ENCODE results near the gene DSG2.

Gene DSG2

DNA sequence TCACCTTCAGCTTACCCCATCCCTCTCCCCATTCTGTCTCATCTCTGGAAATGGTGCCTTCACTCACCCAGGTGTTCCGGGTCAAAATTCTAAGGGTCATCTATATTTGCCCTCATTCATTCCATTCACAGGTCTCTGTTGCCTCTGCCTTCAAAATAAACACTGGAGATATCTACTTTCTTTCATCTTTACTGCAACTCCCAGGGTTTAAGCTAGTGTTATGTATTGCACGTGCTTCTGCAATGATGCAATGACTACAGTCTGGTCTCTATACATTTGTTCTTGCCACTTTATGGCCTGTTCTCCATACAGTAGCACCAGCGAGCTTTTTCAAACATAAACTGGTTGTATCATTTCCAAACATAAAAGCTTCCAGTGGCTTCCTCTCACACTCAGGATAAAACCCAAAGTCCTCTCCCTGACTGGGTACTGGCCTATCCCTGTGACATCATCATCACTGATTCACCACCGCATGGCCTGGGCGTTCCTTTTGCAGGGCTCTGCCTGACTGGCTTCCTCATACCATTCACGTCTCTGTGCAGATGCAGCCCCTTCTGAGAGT lies 14.3 kb downstream of the DSG2 start (continued):
- no peak for TF ChIP-seq TCF4 (CRISPR knock-in tag; IDR thresholded peaks at IDR 0.05; ENCODE audit: borderline replicate concordance)
- TF ChIP-seq TOX (CRISPR knock-in tag; IDR thresholded peaks at IDR 0.05; ENCODE audit: borderline replicate concordance), result no peak
- TF ChIP-seq GLIS3 (CRISPR knock-in tag; IDR thresholded peaks at IDR 0.05), result no peak
- no peak for TF ChIP-seq ISL1 (CRISPR knock-in tag; IDR thresholded peaks at IDR 0.05)
- TF ChIP-seq RARB (CRISPR knock-in tag; IDR thresholded peaks at IDR 0.05), result no peak
- no peak for TF ChIP-seq POU6F1 (CRISPR knock-in tag; IDR thresholded peaks at IDR 0.05; ENCODE audit: borderline replicate concordance, low read depth)
- TF ChIP-seq ZNF8 (CRISPR knock-in tag; IDR thresholded peaks at IDR 0.05), result no peak
- no peak for TF ChIP-seq PPARA (CRISPR knock-in tag; IDR thresholded peaks at IDR 0.05; ENCODE audit: borderline replicate concordance)

GRCh38 chr18:31513189-31513935 lies 15.4 kb downstream of the DSG2 start:
- no peak; the same call in 1 of the 3 replicates for ATAC-seq
- TF ChIP-seq ZFP30 (CRISPR knock-in tag; IDR thresholded peaks at IDR 0.05) (no peak), RARB (CRISPR knock-in tag; IDR thresholded peaks at IDR 0.05) (no peak), OSR1 (CRISPR knock-in tag; IDR thresholded peaks at IDR 0.05) (no peak), ESRRG (CRISPR knock-in tag; IDR thresholded peaks at IDR 0.05) (no peak), POU6F1 (CRISPR knock-in tag; IDR thresholded peaks at IDR 0.05; ENCODE audit: borderline replicate concordance, low read depth) (no peak), TCF4 (CRISPR knock-in tag; IDR thresholded peaks at IDR 0.05; ENCODE audit: borderline replicate concordance) (no peak), SNAI2 (CRISPR knock-in tag; IDR thresholded peaks at IDR 0.05) (no peak), TSHZ2 (CRISPR knock-in tag; IDR thresholded peaks at IDR 0.05) (no peak), ZFP3 (CRISPR knock-in tag; IDR thresholded peaks at IDR 0.05) (no peak), ZNF565 (CRISPR knock-in tag; conservative IDR thresholded peaks at IDR 0.05; ENCODE audit: low read depth) (no peak), BACH2 (CRISPR knock-in tag; IDR thresholded peaks at IDR 0.05; ENCODE audit: borderline replicate concordance) (no peak), CSRNP3 (CRISPR knock-in tag; IDR thresholded peaks at IDR 0.05) (no peak), ISL1 (CRISPR knock-in tag; IDR thresholded peaks at IDR 0.05) (no peak), PPARA (CRISPR knock-in tag; IDR thresholded peaks at IDR 0.05; ENCODE audit: borderline replicate concordance) (no peak), ZNF70 (CRISPR knock-in tag; IDR thresholded peaks at IDR 0.05) (no peak)
- TF ChIP-seq, protein P1, sequence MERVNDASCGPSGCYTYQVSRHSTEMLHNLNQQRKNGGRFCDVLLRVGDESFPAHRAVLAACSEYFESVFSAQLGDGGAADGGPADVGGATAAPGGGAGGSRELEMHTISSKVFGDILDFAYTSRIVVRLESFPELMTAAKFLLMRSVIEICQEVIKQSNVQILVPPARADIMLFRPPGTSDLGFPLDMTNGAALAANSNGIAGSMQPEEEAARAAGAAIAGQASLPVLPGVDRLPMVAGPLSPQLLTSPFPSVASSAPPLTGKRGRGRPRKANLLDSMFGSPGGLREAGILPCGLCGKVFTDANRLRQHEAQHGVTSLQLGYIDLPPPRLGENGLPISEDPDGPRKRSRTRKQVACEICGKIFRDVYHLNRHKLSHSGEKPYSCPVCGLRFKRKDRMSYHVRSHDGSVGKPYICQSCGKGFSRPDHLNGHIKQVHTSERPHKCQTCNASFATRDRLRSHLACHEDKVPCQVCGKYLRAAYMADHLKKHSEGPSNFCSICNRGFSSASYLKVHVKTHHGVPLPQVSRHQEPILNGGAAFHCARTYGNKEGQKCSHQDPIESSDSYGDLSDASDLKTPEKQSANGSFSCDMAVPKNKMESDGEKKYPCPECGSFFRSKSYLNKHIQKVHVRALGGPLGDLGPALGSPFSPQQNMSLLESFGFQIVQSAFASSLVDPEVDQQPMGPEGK (CRISPR knock-in tag; IDR thresholded peaks at IDR 0.05; ENCODE audit: borderline replicate concordance), result no peak
- TF ChIP-seq, protein P2, sequence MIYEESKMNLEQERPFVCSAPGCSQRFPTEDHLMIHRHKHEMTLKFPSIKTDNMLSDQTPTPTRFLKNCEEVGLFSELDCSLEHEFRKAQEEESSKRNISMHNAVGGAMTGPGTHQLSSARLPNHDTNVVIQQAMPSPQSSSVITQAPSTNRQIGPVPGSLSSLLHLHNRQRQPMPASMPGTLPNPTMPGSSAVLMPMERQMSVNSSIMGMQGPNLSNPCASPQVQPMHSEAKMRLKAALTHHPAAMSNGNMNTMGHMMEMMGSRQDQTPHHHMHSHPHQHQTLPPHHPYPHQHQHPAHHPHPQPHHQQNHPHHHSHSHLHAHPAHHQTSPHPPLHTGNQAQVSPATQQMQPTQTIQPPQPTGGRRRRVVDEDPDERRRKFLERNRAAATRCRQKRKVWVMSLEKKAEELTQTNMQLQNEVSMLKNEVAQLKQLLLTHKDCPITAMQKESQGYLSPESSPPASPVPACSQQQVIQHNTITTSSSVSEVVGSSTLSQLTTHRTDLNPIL (CRISPR knock-in tag; IDR thresholded peaks at IDR 0.05; ENCODE audit: low read depth), result no peak
